K562 (cell line): Measurements from ENCODE around the gene AKAP6. TPM values are rescaled to one million over a fixed set of nuclear protein-coding genes. Genes with fewer than 3 reads are reported as not detected.

Experiments
- ATAC-seq: fragments of 200-7000 bp; cut with Tn5 transposase; 3 replicates; pipeline ENCODE4 v1.9.1; 2020; ENCODE audit warnings: moderate library complexity
- BruUV-seq: library from RNA; stranded (reverse); fragments of 400-500 nt; replicated peaks from 2 replicates; lab custom pipeline; 2021; lab: Mats Ljungman, UMichigan
- CTCF ChIA-PET: fragments of 300-600 bp; formaldehyde crosslinking; extraction: SDS; loops from one replicate; lab custom pipeline; 2021; ENCODE audit warnings: low intra/inter-chr PET ratio; lab: Yijun Ruan, JAX
- POLR2A ChIA-PET: fragments of 300-600, 350-650 bp; sonication (Branson Sonifier 250); formaldehyde crosslinking; extraction: SDS; loops from one replicate; lab custom pipeline; 2021; ENCODE audit warnings: antibody characterized with exemption, inconsistent platforms; lab: Yijun Ruan, JAX
- DNase-seq, 4 experiments: peaks; one replicate each; pipeline versions ENCODE4 v3.0.0 to v3.0.0-alpha.2; 2011 to 2018; ENCODE audit warnings: low spot score in 3 of 4, mixed read lengths in 3 of 4; ENCODE audit errors: extremely low read depth in 1 of 4
- FAIRE-seq: peaks from 2 replicates; lab custom pipeline; 2011; peaks lifted over from hg19 to GRCh38; lab: Jason Lieb, UNC
- H2AFZ ChIP-seq: 2 replicates; pipeline ENCODE4 v1.6.0; 2011; ENCODE audit warnings: low read depth, low read length, control low read depth, inconsistent platforms
- H3K27ac ChIP-seq: fragments of 200-600 bp; 3 replicates; pipeline ENCODE4 v1.8.0; 2011; ENCODE audit warnings: low read depth, mild to moderate bottlenecking, control low read depth, inconsistent platforms, low read length, moderate library complexity, mixed read lengths; ENCODE audit errors: extremely low read depth
- H3K27me3 ChIP-seq, 2 experiments: fragments of 300-600 bp in 1 of 2; 2 replicates in 1 of 2; 3 replicates in 1 of 2; pipeline versions ENCODE4 v1.6.0 to v1.8.0; 2011; ENCODE audit warnings: inconsistent platforms in 2 of 2, low read length in 2 of 2, mild to moderate bottlenecking in 1 of 2, mixed read lengths in 1 of 2, moderate library complexity in 1 of 2; ENCODE audit not compliant: control insufficient read depth in 2 of 2, insufficient read depth in 2 of 2
- H3K36me3 ChIP-seq: fragments of 300-600 bp; 3 replicates; pipeline ENCODE4 v1.8.0; 2011; ENCODE audit warnings: mild to moderate bottlenecking, low read length, inconsistent platforms; ENCODE audit not compliant: control insufficient read depth, insufficient read depth
- H3K4me1 ChIP-seq, 2 experiments: fragments of 200-600 bp in 1 of 2; replicated peaks in 1 of 2; 2 replicates in 1 of 2; 3 replicates in 1 of 2; pipeline versions ENCODE4 v1.5.1 to v1.8.0; 2011; ENCODE audit warnings: inconsistent platforms in 2 of 2, low read length in 2 of 2, mild to moderate bottlenecking in 1 of 2, mixed read lengths in 1 of 2, moderate library complexity in 1 of 2; ENCODE audit not compliant: control insufficient read depth in 2 of 2, insufficient read depth in 2 of 2
- H3K4me2 ChIP-seq: 2 replicates; pipeline ENCODE4 v1.6.1; 2011; ENCODE audit warnings: low read length, control low read depth, inconsistent platforms, mixed read lengths; ENCODE audit not compliant: insufficient read depth
- H3K4me3 ChIP-seq: fragments of 200-600 bp; sonication (generic), shearing (Covaris generic); 2 replicates; pipeline ENCODE4 v1.5.1; 2016; ENCODE audit warnings: control low read depth, inconsistent platforms
- H3K79me2 ChIP-seq: fragments of 200-600 bp; 3 replicates; pipeline ENCODE4 v1.8.0; 2011; ENCODE audit warnings: low read length, inconsistent platforms; ENCODE audit not compliant: control insufficient read depth, insufficient read depth
- H3K9ac ChIP-seq, 2 experiments: 2 replicates each; pipeline versions ENCODE4 v1.6.0 to v1.6.1; 2011; ENCODE audit warnings: low read depth in 2 of 2, low read length in 2 of 2, control low read depth in 1 of 2, inconsistent platforms in 1 of 2, mild to moderate bottlenecking in 1 of 2, mixed read lengths in 1 of 2; ENCODE audit not compliant: insufficient read depth in 1 of 2
- H3K9me1 ChIP-seq: one replicate; pipeline ENCODE4 v1.6.0; 2011; ENCODE audit warnings: inconsistent platforms, mild to moderate bottlenecking, low read length, moderate library complexity; ENCODE audit not compliant: control insufficient read depth, insufficient read depth
- H3K9me3 ChIP-seq: replicated peaks from 2 replicates; pipeline ENCODE4 v1.5.1; 2011; ENCODE audit warnings: low read depth, low read length, inconsistent platforms; ENCODE audit not compliant: control insufficient read depth, insufficient read depth
- H4K20me1 ChIP-seq: replicated peaks from 2 replicates; pipeline ENCODE4 v1.6.1; 2011; ENCODE audit warnings: low read length, inconsistent platforms, mixed read lengths; ENCODE audit not compliant: control insufficient read depth, insufficient read depth
- MEF2D ChIP-seq: conservative IDR thresholded peaks from 2 replicates; pipeline ENCODE4 v1.6.1; 2016; ENCODE audit warnings: low read depth, missing genetic modification characterization, missing compliant biosample characterization
- PPARD ChIP-seq: fragments of 250-450 bp; sonication (Bioruptor Pico); IDR thresholded peaks from 2 replicates; pipeline ENCODE4 v1.8.0; 2022; ENCODE audit warnings: inconsistent platforms, mild to moderate bottlenecking, moderate library complexity
- PTBP1 ChIP-seq: fragments of 200-400 bp; formaldehyde crosslinking; IDR thresholded peaks from 2 replicates; pipeline ENCODE4 v1.6.1; 2017; ENCODE audit warnings: low read depth, low read length
- PURB ChIP-seq: sonication (generic); formaldehyde crosslinking; IDR thresholded peaks from 2 replicates; pipeline ENCODE4 v1.9.0; 2021; ENCODE audit warnings: low read depth, mild to moderate bottlenecking, missing genetic modification reagents
- RBFOX2 ChIP-seq: fragments of 200-400 bp; formaldehyde crosslinking; IDR thresholded peaks from 2 replicates; pipeline ENCODE4 v1.6.1; 2017; ENCODE audit warnings: low read depth, mild to moderate bottlenecking, low read length, moderate library complexity
- ZC3H11A ChIP-seq: IDR thresholded peaks from 2 replicates; pipeline ENCODE4 v1.6.1; 2012; ENCODE audit warnings: low read depth, low read length, improper control_type of control experiment
- ZNF445 ChIP-seq: fragments of 250-450 bp; sonication (Bioruptor Pico); IDR thresholded peaks from 2 replicates; pipeline ENCODE4 v1.4.0; 2020; ENCODE audit warnings: low read depth, mild to moderate bottlenecking, moderate library complexity
- ZNF707 ChIP-seq: fragments of 250-450 bp; sonication (Bioruptor Pico); conservative IDR thresholded peaks from 2 replicates; pipeline ENCODE4 v1.8.0; 2022; ENCODE audit warnings: inconsistent platforms, mild to moderate bottlenecking, moderate library complexity
- WGBS: fragments of 100-300 bp; shearing (Covaris generic); methylation state at CpG from one replicate; pipeline ENCODE4 v1.1.6; 2016; ENCODE audit warnings: low coverage, mixed read lengths; ENCODE audit not compliant: insufficient coverage; ENCODE audit errors: missing lambda C conversion rate; 5-methylcytosine and 5-hydroxymethylcytosine counted together
- in situ Hi-C: fragments of 300-500 bp; cut with MboI; formaldehyde crosslinking; loops from 4 replicates; pipeline ENCODE4 v1.15.0; 2018; ENCODE audit warnings: inconsistent platforms, mixed read lengths
- intact Hi-C: fragments of 100-400 bp; cut with micrococcal nuclease; formaldehyde crosslinking; loops from 2 replicates; pipeline ENCODE4 v1.14.2; 2022
- polyA plus RNA-seq, 8 experiments: library from polyadenylated mRNA; depleted of rRNA in 4 of 8; stranded (reverse) in 5 of 8; unstranded in 3 of 8; fragments of >200 nt; fragmentation: Nextera tagmentation in 2 of 8; fragmentation: Illumina TruSeq in 1 of 8; extraction: Ambion mirVana in 2 of 8; extraction: Trizol in 1 of 8; gene quantifications; 2 replicates each; pipeline versions ENCODE4 v1.2.1 to v1.2.3, GENCODE V29; 2011 to 2014; ENCODE audit warnings: inconsistent platforms in 1 of 8, missing spikeins in 1 of 8
- total RNA-seq, 7 experiments: library from RNA; depleted of rRNA in 6 of 7; stranded (reverse); fragments of >200 nt in 6 of 7; fragmentation: Illumina TruSeq in 2 of 7; extraction: Trizol in 2 of 7; gene quantifications; 2 replicates each; pipeline versions ENCODE4 v1.2.1 to v1.2.3, GENCODE V29; 2011 to 2021; ENCODE audit warnings: low replicate concordance in 1 of 7
- TF ChIP-seq, protein P1 (sequence below): sonication (generic); formaldehyde crosslinking; IDR thresholded peaks from 2 replicates; pipeline ENCODE4 v1.8.0; 2022; ENCODE audit warnings: missing genetic modification reagents, mild to moderate bottlenecking, borderline replicate concordance

Gene AKAP6
- total and polyA plus RNA-seq, 9 of the 15 experiments (the other 6 are each of a cell fraction or from before 2014, with no cell fraction given): 0.03 to 1.7 (median 0.48) TPM

DNA sequence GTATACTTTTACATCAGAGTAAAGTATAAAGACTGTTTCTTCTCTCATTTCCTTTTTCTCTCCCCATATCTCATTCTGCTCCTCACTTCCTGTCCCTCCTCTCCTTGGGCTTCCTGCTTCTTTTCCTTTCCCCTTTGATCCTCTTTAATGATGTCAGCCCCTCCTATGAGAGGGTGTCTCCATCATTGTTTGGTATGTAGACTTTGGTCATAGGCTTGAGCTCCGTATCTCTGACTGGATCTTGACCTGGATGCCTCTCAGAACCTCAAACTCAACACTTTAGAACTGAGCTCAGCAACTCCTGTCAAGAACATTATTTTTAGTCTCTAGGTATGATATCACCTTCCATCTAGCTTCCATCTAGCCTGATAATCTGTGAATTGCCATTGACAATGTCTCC, 50.3 kb downstream of the AKAP6 start:
- 29% methylated on average over 1 of the region's 1 CpG for WGBS
- Histone ChIP-seq H3K9ac (no peak overlapping the region), H3K27ac (no peak overlapping the region), H2AFZ (no peak overlapping the region), H3K4me1 (0 out of 5 replicates have a peak, but pooled peaks cover 0 to 2% of the 10 kb centered on the region in 2 experiments), H3K9me3 (no peaks in the 10 kb centered on the region), H3K4me3 (no peak overlapping the region), H4K20me1 (no peaks in the 10 kb centered on the region), H3K9me1 (no peaks in the 10 kb centered on the region), H3K27me3 (no peaks in the 10 kb centered on the region), H3K36me3 (no peaks in the 10 kb centered on the region)
- in situ Hi-C loops (no loop called here), intact Hi-C loops (no loop called here)
- ATAC-seq: no peak
- DNase-seq: no peak
- FAIRE-seq: no peak
- ChIA-PET CTCF (no interaction called here), POLR2A (no interaction called here)
- BruUV-seq: no TSS peak
- TF ChIP-seq PURB (CRISPR knock-in tag): no peak
- TF ChIP-seq ZC3H11A: no peak
- no peak for TF ChIP-seq PPARD (CRISPR knock-in tag)
- no peak for TF ChIP-seq ZNF445 (CRISPR knock-in tag)
- TF ChIP-seq, protein P1, sequence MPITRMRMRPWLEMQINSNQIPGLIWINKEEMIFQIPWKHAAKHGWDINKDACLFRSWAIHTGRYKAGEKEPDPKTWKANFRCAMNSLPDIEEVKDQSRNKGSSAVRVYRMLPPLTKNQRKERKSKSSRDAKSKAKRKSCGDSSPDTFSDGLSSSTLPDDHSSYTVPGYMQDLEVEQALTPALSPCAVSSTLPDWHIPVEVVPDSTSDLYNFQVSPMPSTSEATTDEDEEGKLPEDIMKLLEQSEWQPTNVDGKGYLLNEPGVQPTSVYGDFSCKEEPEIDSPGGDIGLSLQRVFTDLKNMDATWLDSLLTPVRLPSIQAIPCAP (CRISPR knock-in tag): no peak
- TF ChIP-seq MEF2D (tag): no peak
- TF ChIP-seq RBFOX2: no peak
- TF ChIP-seq PTBP1: no peak
- no peak for TF ChIP-seq ZNF707 (CRISPR knock-in tag)
- TF ChIP-seq, all 486 proteins: peak for 0
- no peaks in the 10 kb centered on the region for H3K79me2 ChIP-seq
- no peak overlapping the region for H3K4me2 ChIP-seq
